Calu3 (cell line): Measurements from ENCODE around the gene KHNYN. TPM values are rescaled to one million over a fixed set of nuclear protein-coding genes. Genes with fewer than 3 reads are reported as not detected.
"Not testable (repeated sequence)": the region's sequence is repeated elsewhere in the genome, so short reads cannot be mapped to it uniquely, and the experiment has no call there.

Source experiments
- BruUV-seq: library from RNA; stranded (reverse); fragments of 400-500 nt; replicated peaks from 2 replicates; lab custom pipeline; 2021; lab: Mats Ljungman, UMichigan
- CTCF ChIA-PET: fragments of 300-600 bp; sonication (Branson Sonifier 250); formaldehyde crosslinking; loops from one replicate; lab custom pipeline; 2022; ENCODE audit warnings: antibody characterized with exemption; lab: Charles Lee
- DNase-seq: peaks from one replicate; pipeline ENCODE4 v3.0.0; 2022
- H3K27ac Mint-ChIP-seq: one replicate; pipeline ENCODE4 v1.8.0; 2022; ENCODE audit warnings: mixed read lengths; ENCODE audit not compliant: unreplicated experiment
- H3K27me3 Mint-ChIP-seq: one replicate; pipeline ENCODE4 v1.8.0; 2022; ENCODE audit warnings: mixed read lengths; ENCODE audit not compliant: unreplicated experiment
- H3K36me3 Mint-ChIP-seq: one replicate; pipeline ENCODE4 v1.8.0; 2022; ENCODE audit warnings: mild to moderate bottlenecking, moderate library complexity, mixed read lengths; ENCODE audit not compliant: insufficient read depth, unreplicated experiment
- H3K4me1 Mint-ChIP-seq: one replicate; pipeline ENCODE4 v1.8.0; 2022; ENCODE audit warnings: mild to moderate bottlenecking, low read depth, mixed read lengths; ENCODE audit not compliant: unreplicated experiment
- H3K4me3 Mint-ChIP-seq: one replicate; pipeline ENCODE4 v1.8.0; 2022; ENCODE audit warnings: mild to moderate bottlenecking, low read depth, moderate library complexity, mixed read lengths; ENCODE audit not compliant: unreplicated experiment
- H3K9me3 Mint-ChIP-seq: one replicate; pipeline ENCODE4 v1.8.0; 2022; ENCODE audit warnings: low read depth, mixed read lengths; ENCODE audit not compliant: unreplicated experiment
- CTCF ChIP-seq: fragments of 200-600 bp; IDR thresholded peaks from one replicate; pipeline ENCODE4 v1.8.0; 2022; ENCODE audit warnings: antibody characterized with exemption; ENCODE audit not compliant: unreplicated experiment
- intact Hi-C: fragments of 100-400 bp; cut with micrococcal nuclease; formaldehyde crosslinking; loops from one replicate; pipeline ENCODE4 v1.10.0; 2022; ENCODE audit not compliant: unreplicated experiment
- total RNA-seq: library from RNA; stranded (reverse); gene quantifications from 2 replicates; pipeline ENCODE4 v1.2.3, GENCODE V29; 2022

KHNYN gene
- total RNA-seq, 1 experiment from 2014 or later = 47.6 TPM

GRCh38 chr14:24481622-24482324, 52.0 kb downstream of the KHNYN start:
- H3K9me3 Mint-ChIP-seq = no peaks in the 10 kb centered on the region
- no peaks in the 10 kb centered on the region for H3K36me3 Mint-ChIP-seq
- H3K27me3 Mint-ChIP-seq = no peaks in the 10 kb centered on the region
- H3K4me1 Mint-ChIP-seq = no peaks in the 10 kb centered on the region
- CTCF ChIA-PET = interaction anchor here (0.6 kb wide), 1 partner anchor 125 kb away, joined by 3 read pairs; no protein-coding TSS in a partner anchor
- H3K27ac Mint-ChIP-seq = no peak overlapping the region
- peak; percentile 24 for TF ChIP-seq CTCF
- DNase-seq = peak; percentile 68
- intact Hi-C loops = loop anchor here (10.0 kb wide), 1 partner anchor 193 kb away; no protein-coding TSS in a partner anchor
- no peak overlapping the region for H3K4me3 Mint-ChIP-seq
- no TSS peak for BruUV-seq

- peak; percentile 15 for DNase-seq
- not testable (repeated sequence) for H3K9me3 Mint-ChIP-seq, H3K36me3 Mint-ChIP-seq, H3K27ac Mint-ChIP-seq, H3K4me1 Mint-ChIP-seq, BruUV-seq, H3K4me3 Mint-ChIP-seq, H3K27me3 Mint-ChIP-seq
- CTCF ChIA-PET = interaction anchor here (1.1 kb wide), 1 partner anchor 10 kb away, joined by 4 read pairs; no protein-coding TSS in a partner anchor
- intact Hi-C loops = loop anchor here (10.0 kb wide), 1 partner anchor 192 kb away; no protein-coding TSS in a partner anchor
These were observed 53.0 kb downstream of the KHNYN start for GRCh38 chr14:24482699-24483303.

GRCh38 chr14:24483604-24484252, 54.0 kb downstream of the KHNYN start:
- no peak overlapping the region for H3K4me3 Mint-ChIP-seq
- no TSS peak for BruUV-seq
- intact Hi-C loops = loop anchor here (10.0 kb wide), 1 partner anchor 191 kb away; no protein-coding TSS in a partner anchor
- TF ChIP-seq CTCF = no peak
- no peaks in the 10 kb centered on the region for H3K9me3 Mint-ChIP-seq
- no peak overlapping the region for H3K27ac Mint-ChIP-seq
- CTCF ChIA-PET = interaction anchor here (1.1 kb wide), 1 partner anchor 9 kb away, joined by 4 read pairs; no protein-coding TSS in a partner anchor
- DNase-seq = no peak
- no peaks in the 10 kb centered on the region for H3K4me1 Mint-ChIP-seq
- H3K27me3 Mint-ChIP-seq = no peaks in the 10 kb centered on the region
- no peaks in the 10 kb centered on the region for H3K36me3 Mint-ChIP-seq

Other genes starting within 250 kb of the KHNYN start
- gene IPO4, start 241.1 kb upstream of the KHNYN start, total RNA-seq = 82.6 and 86.4 TPM in 2 replicates
- gene TM9SF1, start 234.5 kb upstream of the KHNYN start, total RNA-seq = 68.0 and 70.9 TPM in 2 replicates
- gene TSSK4, start 224.3 kb upstream of the KHNYN start, total RNA-seq = 0.47 TPM in 1 of 2 replicates, not detected in the other
- 53.2 and 60.8 TPM in 2 replicates for gene CHMP4A, start 216.5 kb upstream of the KHNYN start, total RNA-seq
- gene MDP1, start 213.9 kb upstream of the KHNYN start, total RNA-seq = 7.4 and 8.9 TPM in 2 replicates
- gene NEDD8, start 197.6 kb upstream of the KHNYN start, total RNA-seq = 192 and 198 TPM in 2 replicates
- gene GMPR2, start 197.0 kb upstream of the KHNYN start, total RNA-seq = 61.3 and 63.4 TPM in 2 replicates
- 38.3 and 40.4 TPM in 2 replicates for gene TINF2, start 187.3 kb upstream of the KHNYN start, total RNA-seq
- gene TGM1, start 166.8 kb upstream of the KHNYN start, total RNA-seq = 4.5 and 7.5 TPM in 2 replicates
- gene RABGGTA, start 158.4 kb upstream of the KHNYN start, total RNA-seq = 35.3 and 42.2 TPM in 2 replicates
- gene DHRS1, start 130.2 kb upstream of the KHNYN start, total RNA-seq = 18.6 and 19.7 TPM in 2 replicates
- 35.9 and 40.2 TPM in 2 replicates for gene NOP9, start 130.1 kb upstream of the KHNYN start, total RNA-seq
- gene CIDEB, start 122.0 kb upstream of the KHNYN start, total RNA-seq = 0.17 TPM in 1 of 2 replicates, not detected in the other
- gene LTB4R2, start 119.8 kb upstream of the KHNYN start, total RNA-seq = 19.3 and 25.8 TPM in 2 replicates
- gene LTB4R, start 118.5 kb upstream of the KHNYN start, total RNA-seq = 13.4 and 18.7 TPM in 2 replicates
- 3.0 and 3.4 TPM in 2 replicates for gene ADCY4, start 94.9 kb upstream of the KHNYN start, total RNA-seq
- 11.0 and 12.6 TPM in 2 replicates for gene RIPK3, start 90.0 kb upstream of the KHNYN start, total RNA-seq
- gene NFATC4, start 61.8 kb upstream of the KHNYN start, total RNA-seq = 10.7 and 12.8 TPM in 2 replicates
- gene NYNRIN, start 31.0 kb upstream of the KHNYN start, total RNA-seq = 7.5 and 8.4 TPM in 2 replicates
- 0.99 and 1.7 TPM in 2 replicates for gene CBLN3, start 286 bp upstream of the KHNYN start, total RNA-seq
- 43.7 and 59.0 TPM in 2 replicates for gene SDR39U1, start 12.8 kb downstream of the KHNYN start, total RNA-seq
- gene CMA1, start 78.3 kb downstream of the KHNYN start, total RNA-seq = not detected in 2 replicates
- not detected in 2 replicates for gene CTSG, start 146.3 kb downstream of the KHNYN start, total RNA-seq
- gene GZMH, start 179.7 kb downstream of the KHNYN start, total RNA-seq = not detected in 2 replicates
- not detected in 2 replicates for gene GZMB, start 204.2 kb downstream of the KHNYN start, total RNA-seq